GM23248 (cell line): ENCODE results near the gene C18orf63. TPM values are rescaled to one million over a fixed set of nuclear protein-coding genes. Genes with fewer than 3 reads are reported as not detected.

Experiments used
- DNase-seq: peaks from one replicate; pipeline ENCODE4 v3.0.0-alpha.2; 2015
- H2AFZ ChIP-seq: fragments of 200-600 bp; sonication (generic); 2 replicates; pipeline ENCODE4 v1.6.1; 2016; ENCODE audit warnings: antibody characterized with exemption
- H3F3A ChIP-seq: fragments of 200-600 bp; sonication (generic); 2 replicates; pipeline ENCODE4 v1.6.1; 2016; ENCODE audit warnings: mild to moderate bottlenecking, antibody characterized with exemption, mixed run types; ENCODE audit not compliant: insufficient read depth
- H3K27ac ChIP-seq: fragments of 200-600 bp; sonication (generic); 2 replicates; pipeline ENCODE4 v1.5.1; 2016; ENCODE audit warnings: mild to moderate bottlenecking
- H3K27me3 ChIP-seq: fragments of 200-600 bp; sonication (generic); replicated peaks from 2 replicates; pipeline ENCODE4 v1.6.1; 2016; ENCODE audit warnings: mild to moderate bottlenecking; ENCODE audit not compliant: insufficient read depth
- H3K36me3 ChIP-seq: fragments of 200-600 bp; sonication (generic); 2 replicates; pipeline ENCODE4 v1.6.1; 2016; ENCODE audit warnings: low read depth, mild to moderate bottlenecking
- H3K4me1 ChIP-seq: fragments of 200-600 bp; sonication (generic); 2 replicates; pipeline ENCODE4 v1.6.1; 2016; ENCODE audit warnings: mild to moderate bottlenecking; ENCODE audit not compliant: insufficient read depth
- H3K4me2 ChIP-seq: fragments of 200-600 bp; sonication (generic); one replicate; pipeline ENCODE4 v1.6.1; 2016; ENCODE audit warnings: mild to moderate bottlenecking; ENCODE audit not compliant: unreplicated experiment
- H3K4me3 ChIP-seq: fragments of 200-600 bp; sonication (generic); 2 replicates; pipeline ENCODE4 v1.5.1; 2016; ENCODE audit warnings: mild to moderate bottlenecking
- H3K79me2 ChIP-seq: fragments of 200-600 bp; sonication (generic); 2 replicates; pipeline ENCODE4 v1.6.1; 2016; ENCODE audit warnings: mild to moderate bottlenecking; ENCODE audit not compliant: insufficient read depth
- H3K9ac ChIP-seq: fragments of 200-600 bp; sonication (generic); 2 replicates; pipeline ENCODE4 v1.6.1; 2016; ENCODE audit warnings: mild to moderate bottlenecking
- H3K9me2 ChIP-seq: fragments of 200-600 bp; sonication (generic); 2 replicates; pipeline ENCODE4 v1.6.1; 2016; ENCODE audit warnings: mixed run types, mild to moderate bottlenecking, moderate library complexity; ENCODE audit not compliant: insufficient read depth
- H3K9me3 ChIP-seq: fragments of 200-600 bp; sonication (generic); one replicate; pipeline ENCODE4 v1.6.1; 2017; ENCODE audit warnings: low read depth
- H4K20me1 ChIP-seq: fragments of 200-600 bp; sonication (generic); 2 replicates; pipeline ENCODE4 v1.6.0; 2016; ENCODE audit not compliant: insufficient read depth
- EZH2 ChIP-seq: fragments of 200-600 bp; sonication (generic); IDR thresholded peaks from 2 replicates; pipeline ENCODE4 v1.6.1; 2018; ENCODE audit warnings: antibody characterized with exemption, mild to moderate bottlenecking; ENCODE audit not compliant: insufficient read depth, poor library complexity, severe bottlenecking
- EZH2phosphoT487 ChIP-seq: fragments of 200-600 bp; sonication (generic); IDR thresholded peaks from 2 replicates; pipeline ENCODE4 v1.6.1; 2018; ENCODE audit warnings: antibody characterized with exemption, moderate library complexity, mild to moderate bottlenecking, low read depth; ENCODE audit not compliant: insufficient read depth
- WGBS, 2 experiments: methylation state at CpG; one replicate each; pipeline ENCODE4 v1.1.6; 2015 to 2017; ENCODE audit warnings: low lambda C conversion rate in 2 of 2, low coverage in 1 of 2; ENCODE audit errors: missing lambda C conversion rate in 2 of 2; 5-methylcytosine and 5-hydroxymethylcytosine counted together
- in situ Hi-C: fragments of 300-500 bp; cut with MboI; formaldehyde crosslinking; loops from 2 replicates; pipeline ENCODE4 v1.15.0; 2020
- polyA plus RNA-seq: library from polyadenylated mRNA; unstranded; fragments of >200 nt; fragmentation: Nextera tagmentation; extraction: Ambion mirVana; gene quantifications from 2 replicates; pipeline ENCODE4 v1.2.1, GENCODE V29; 2016
- total RNA-seq: library from RNA; depleted of rRNA; stranded (reverse); fragments of >200 nt; shearing (Covaris generic); gene quantifications from 2 replicates; pipeline ENCODE4 v1.2.3, GENCODE V29; 2014

The C18orf63 gene
- total and polyA plus RNA-seq, 2 experiments from 2014 or later = not detected

- H3K4me2 ChIP-seq = no peak overlapping the region
- TF ChIP-seq EZH2phosphoT487 (no peak), EZH2 (no peak)
- no peak for DNase-seq
- no peak overlapping the region for H3K27ac ChIP-seq
- 31 to 38% methylated on average over 16 of the region's 16 CpGs for WGBS, 2 experiments
- H4K20me1 ChIP-seq = no peaks in the 10 kb centered on the region
- no peaks in the 10 kb centered on the region for H3K9me3 ChIP-seq
- peaks cover 28% of the 10 kb centered on the region for H3K27me3 ChIP-seq
- H3F3A ChIP-seq = no peaks in the 10 kb centered on the region
- in situ Hi-C loops = no loop called here
- H3K9ac ChIP-seq = no peak overlapping the region
- no peaks in the 10 kb centered on the region for H3K4me1 ChIP-seq
- no peaks in the 10 kb centered on the region for H3K79me2 ChIP-seq
- H2AFZ ChIP-seq = no peak overlapping the region
- no peaks in the 10 kb centered on the region for H3K36me3 ChIP-seq
- H3K9me2 ChIP-seq = no peaks in the 10 kb centered on the region
- H3K4me3 ChIP-seq = no peak overlapping the region
Measured at GRCh38 chr18:74396171-74397169, 80.8 kb downstream of the C18orf63 start.

- Histone ChIP-seq H3K27me3 (peaks cover 20% of the 10 kb centered on the region), H3K4me1 (no peaks in the 10 kb centered on the region)
- in situ Hi-C loops = no loop called here
Measured at GRCh38 chr18:74397572-74397971, 81.9 kb downstream of the C18orf63 start.

GRCh38 chr18:74399091-74399887 is 83.7 kb downstream of the C18orf63 start:
- 5 to 6% methylated on average over 14 of the region's 14 CpGs for WGBS, 2 experiments
- Histone ChIP-seq H3K9me2 (no peaks in the 10 kb centered on the region), H3K27me3 (peaks cover 16% of the 10 kb centered on the region), H3K27ac (no peak overlapping the region), H3F3A (no peaks in the 10 kb centered on the region), H3K36me3 (no peaks in the 10 kb centered on the region), H3K4me1 (no peaks in the 10 kb centered on the region), H4K20me1 (no peaks in the 10 kb centered on the region), H3K9ac (no peak overlapping the region), H3K79me2 (no peaks in the 10 kb centered on the region), H2AFZ (no peak overlapping the region), H3K9me3 (no peaks in the 10 kb centered on the region), H3K4me3 (no peak overlapping the region), H3K4me2 (no peak overlapping the region)
- DNase-seq = no peak
- TF ChIP-seq EZH2 (no peak), EZH2phosphoT487 (no peak)
- in situ Hi-C loops = no loop called here

More at GRCh38 chr18:74397572-74397971, 81.9 kb downstream of the C18orf63 start:
- TF ChIP-seq EZH2 (no peak), EZH2phosphoT487 (no peak)
- Histone ChIP-seq H3K27ac (no peak overlapping the region), H2AFZ (no peak overlapping the region), H3K36me3 (no peaks in the 10 kb centered on the region), H3F3A (no peaks in the 10 kb centered on the region), H3K9me3 (no peaks in the 10 kb centered on the region), H3K4me3 (no peak overlapping the region), H3K4me2 (no peak overlapping the region), H3K79me2 (no peaks in the 10 kb centered on the region), H3K9me2 (no peaks in the 10 kb centered on the region), H3K9ac (no peak overlapping the region), H4K20me1 (no peaks in the 10 kb centered on the region)
- WGBS, 2 experiments = 64 to 76% methylated on average over 7 of the region's 7 CpGs
- no peak for DNase-seq

- no peak overlapping the region for H3K27ac ChIP-seq
- WGBS, 2 experiments = 12 to 14% methylated on average over 4 of the region's 4 CpGs
- no peak overlapping the region for H3K9ac ChIP-seq
- H3F3A ChIP-seq = no peaks in the 10 kb centered on the region
- no peak overlapping the region for H3K4me3 ChIP-seq
- in situ Hi-C loops = no loop called here
- peaks cover 11% of the 10 kb centered on the region for H3K27me3 ChIP-seq
- H3K4me2 ChIP-seq = no peak overlapping the region
- no peak for DNase-seq
- H3K4me1 ChIP-seq = no peaks in the 10 kb centered on the region
- no peaks in the 10 kb centered on the region for H3K9me3 ChIP-seq
- H3K79me2 ChIP-seq = no peaks in the 10 kb centered on the region
- H3K9me2 ChIP-seq = no peaks in the 10 kb centered on the region
- no peak overlapping the region for H2AFZ ChIP-seq
- no peaks in the 10 kb centered on the region for H3K36me3 ChIP-seq
- H4K20me1 ChIP-seq = no peaks in the 10 kb centered on the region
- TF ChIP-seq EZH2phosphoT487 (no peak), EZH2 (no peak)
Measured at GRCh38 chr18:74400813-74401212, 85.2 kb downstream of the C18orf63 start.
